IPS-18c (cell line): ENCODE results near the gene ABO.
"Not testable (repeated sequence)": the region's sequence is repeated elsewhere in the genome, so short reads cannot be mapped to it uniquely, and the experiment has no call there.

Source experiments
- H3K4me3 ChIP-seq: 2 replicates; pipeline ENCODE4 v1.7.0; 2013; ENCODE audit warnings: low read depth, mild to moderate bottlenecking, low read length, moderate library complexity; ENCODE audit not compliant: insufficient read depth
- H3K9me3 ChIP-seq: one replicate; pipeline ENCODE4 v1.6.1; 2013; ENCODE audit warnings: mild to moderate bottlenecking, low read length, moderate library complexity; ENCODE audit not compliant: control insufficient read depth, insufficient read depth

Gene ABO

GRCh38 chr9:133274236-133275104 is 531 bp downstream of the ABO start:
- Histone ChIP-seq H3K4me3 (peak overlapping the region; percentile 59; the same call in 1 of the 2 replicates), H3K9me3 (peaks cover 3% of the 10 kb centered on the region)

- Histone ChIP-seq H3K4me3 (no peak overlapping the region), H3K9me3 (peaks cover 3% of the 10 kb centered on the region)
Measured at GRCh38 chr9:133273819-133274218, 1.2 kb downstream of the ABO start.

GRCh38 chr9:133273098-133273497 is 1.9 kb downstream of the ABO start:
- Histone ChIP-seq H3K4me3 (no peak overlapping the region), H3K9me3 (peaks cover under 1% of the 10 kb centered on the region)

GRCh38 chr9:133269537-133270362 is 5.3 kb downstream of the ABO start:
- no peaks in the 10 kb centered on the region for H3K9me3 ChIP-seq
- no peak overlapping the region for H3K4me3 ChIP-seq

- H3K9me3 ChIP-seq, H3K4me3 ChIP-seq: not testable (repeated sequence)
Measured at GRCh38 chr9:133269136-133269535, 5.9 kb downstream of the ABO start.

GRCh38 chr9:133268335-133269056 is 6.5 kb downstream of the ABO start:
- Histone ChIP-seq H3K4me3 (no peak overlapping the region), H3K9me3 (no peaks in the 10 kb centered on the region)

- Histone ChIP-seq H3K9me3 (no peaks in the 10 kb centered on the region), H3K4me3 (no peak overlapping the region)
Measured at GRCh38 chr9:133264235-133264764, 10.7 kb downstream of the ABO start.

- H3K4me3 ChIP-seq, result no peak overlapping the region
- H3K9me3 ChIP-seq, result no peaks in the 10 kb centered on the region
Measured at GRCh38 chr9:133263557-133263956, 11.4 kb downstream of the ABO start.

- H3K4me3 ChIP-seq, result no peak overlapping the region
- no peaks in the 10 kb centered on the region for H3K9me3 ChIP-seq
Measured at GRCh38 chr9:133262226-133262625, 12.8 kb downstream of the ABO start.

GRCh38 chr9:133261753-133262120 is 13.3 kb downstream of the ABO start:
- H3K4me3 ChIP-seq, result no peak overlapping the region
- no peaks in the 10 kb centered on the region for H3K9me3 ChIP-seq

GRCh38 chr9:133261103-133261752 is 13.8 kb downstream of the ABO start:
- no peaks in the 10 kb centered on the region for H3K9me3 ChIP-seq

GRCh38 chr9:133260334-133261102 is 14.5 kb downstream of the ABO start:
- H3K9me3 ChIP-seq, result no peaks in the 10 kb centered on the region
- H3K4me3 ChIP-seq, result no peak overlapping the region

More at GRCh38 chr9:133261103-133261752, 13.8 kb downstream of the ABO start:
- H3K4me3 ChIP-seq, result no peak overlapping the region

- Histone ChIP-seq H3K9me3 (no peaks in the 10 kb centered on the region), H3K4me3 (no peak overlapping the region)
Measured at GRCh38 chr9:133258061-133259015, 16.7 kb downstream of the ABO start.

GRCh38 chr9:133257465-133257956 is 17.5 kb downstream of the ABO start:
- H3K4me3 ChIP-seq, result no peak overlapping the region
- no peaks in the 10 kb centered on the region for H3K9me3 ChIP-seq

GRCh38 chr9:133256686-133257091 is 18.3 kb downstream of the ABO start:
- H3K4me3 ChIP-seq, result no peak overlapping the region
- no peaks in the 10 kb centered on the region for H3K9me3 ChIP-seq
